ENCODE data around the gene ITGB1.

- TF ChIP-seq CTCF (IDR thresholded peaks at IDR 0.05) (no peak), POLR2A (IDR thresholded peaks at IDR 0.05) (no peak)
These were observed 8.8 kb downstream of the ITGB1 start for GRCh38 chr10:32949221-32949678.
